ENCODE measurements around the gene MIF. TPM values are rescaled to one million over a fixed set of nuclear protein-coding genes. Genes with fewer than 3 reads are reported as not detected.

Gene MIF
- total RNA-seq, 1 donor from 2014 or later: 570 TPM

- peak overlapping the region; percentile 65 for H3K4me3 Mint-ChIP-seq
- DNase-seq (ENCODE audit: extremely low spot score, unreplicated experiment): no peak
- H3K27ac Mint-ChIP-seq: peak overlapping the region; percentile 96
- TF ChIP-seq CTCF (conservative IDR thresholded peaks at IDR 0.05): no peak
- peaks cover 6% of the 10 kb centered on the region for H3K4me1 Mint-ChIP-seq (ENCODE audit: unreplicated experiment)
- no peaks in the 10 kb centered on the region for H3K9me3 Mint-ChIP-seq
- H3K27me3 Mint-ChIP-seq: no peaks in the 10 kb centered on the region
- peaks cover 6% of the 10 kb centered on the region for H3K36me3 Mint-ChIP-seq
Measured at GRCh38 chr22:23892130-23892529, 2.1 kb upstream of the MIF start.

- Mint-ChIP-seq H3K36me3 (peaks cover 8% of the 10 kb centered on the region), H3K4me3 (peak overlapping the region; percentile 95), H3K4me1 (ENCODE audit: unreplicated experiment) (peaks cover 6% of the 10 kb centered on the region), H3K27me3 (no peaks in the 10 kb centered on the region), H3K27ac (peak overlapping the region; percentile 96), H3K9me3 (no peaks in the 10 kb centered on the region)
- no peak for TF ChIP-seq CTCF (conservative IDR thresholded peaks at IDR 0.05)
- no peak for DNase-seq (ENCODE audit: extremely low spot score, unreplicated experiment)
Measured at GRCh38 chr22:23892706-23893105, 1.5 kb upstream of the MIF start.

- H3K27ac Mint-ChIP-seq: peak overlapping the region; percentile 96
- no peak for TF ChIP-seq CTCF (conservative IDR thresholded peaks at IDR 0.05)
- H3K4me3 Mint-ChIP-seq: peak overlapping the region; percentile 95
- peaks cover 8% of the 10 kb centered on the region for H3K36me3 Mint-ChIP-seq
- DNase-seq (ENCODE audit: extremely low spot score, unreplicated experiment): no peak
- H3K4me1 Mint-ChIP-seq (ENCODE audit: unreplicated experiment): peaks cover 6% of the 10 kb centered on the region
- no peaks in the 10 kb centered on the region for H3K27me3 Mint-ChIP-seq
- H3K9me3 Mint-ChIP-seq: no peaks in the 10 kb centered on the region
Measured at GRCh38 chr22:23893121-23893944, 850 bp upstream of the MIF start.

DNA sequence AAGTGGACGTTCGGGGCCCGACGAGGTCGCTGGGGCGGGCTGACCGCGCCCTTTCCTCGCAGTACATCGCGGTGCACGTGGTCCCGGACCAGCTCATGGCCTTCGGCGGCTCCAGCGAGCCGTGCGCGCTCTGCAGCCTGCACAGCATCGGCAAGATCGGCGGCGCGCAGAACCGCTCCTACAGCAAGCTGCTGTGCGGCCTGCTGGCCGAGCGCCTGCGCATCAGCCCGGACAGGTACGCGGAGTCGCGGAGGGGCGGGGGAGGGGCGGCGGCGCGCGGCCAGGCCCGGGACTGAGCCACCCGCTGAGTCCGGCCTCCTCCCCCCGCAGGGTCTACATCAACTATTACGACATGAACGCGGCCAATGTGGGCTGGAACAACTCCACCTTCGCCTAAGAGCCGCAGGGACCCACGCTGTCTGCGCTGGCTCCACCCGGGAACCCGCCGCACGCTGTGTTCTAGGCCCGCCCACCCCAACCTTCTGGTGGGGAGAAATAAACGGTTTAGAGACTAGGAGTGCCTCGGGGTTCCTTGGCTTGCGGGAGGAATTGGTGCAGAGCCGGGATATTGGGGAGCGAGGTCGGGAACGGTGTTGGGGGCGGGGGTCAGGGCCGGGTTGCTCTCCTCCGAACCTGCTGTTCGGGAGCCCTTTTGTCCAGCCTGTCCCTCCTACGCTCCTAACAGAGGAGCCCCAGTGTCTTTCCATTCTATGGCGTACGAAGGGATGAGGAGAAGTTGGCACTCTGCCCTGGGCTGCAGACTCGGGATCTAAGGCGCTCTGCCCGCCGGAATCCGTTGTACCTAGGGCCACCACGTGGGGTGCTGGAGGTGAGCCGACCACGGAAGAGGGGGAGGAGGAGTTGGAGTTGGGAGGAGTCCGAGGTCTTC, 771 bp downstream of the MIF start:
- no peaks in the 10 kb centered on the region for H3K27me3 Mint-ChIP-seq
- peaks cover 6% of the 10 kb centered on the region for H3K4me1 Mint-ChIP-seq (ENCODE audit: unreplicated experiment)
- TF ChIP-seq CTCF (conservative IDR thresholded peaks at IDR 0.05): peak; percentile 67
- H3K27ac Mint-ChIP-seq: peak overlapping the region; percentile 96
- H3K36me3 Mint-ChIP-seq: peaks cover 15% of the 10 kb centered on the region
- H3K9me3 Mint-ChIP-seq: no peaks in the 10 kb centered on the region
- peak; percentile 86 for DNase-seq (ENCODE audit: extremely low spot score, unreplicated experiment)
- peak overlapping the region; percentile 95 for H3K4me3 Mint-ChIP-seq

DNA sequence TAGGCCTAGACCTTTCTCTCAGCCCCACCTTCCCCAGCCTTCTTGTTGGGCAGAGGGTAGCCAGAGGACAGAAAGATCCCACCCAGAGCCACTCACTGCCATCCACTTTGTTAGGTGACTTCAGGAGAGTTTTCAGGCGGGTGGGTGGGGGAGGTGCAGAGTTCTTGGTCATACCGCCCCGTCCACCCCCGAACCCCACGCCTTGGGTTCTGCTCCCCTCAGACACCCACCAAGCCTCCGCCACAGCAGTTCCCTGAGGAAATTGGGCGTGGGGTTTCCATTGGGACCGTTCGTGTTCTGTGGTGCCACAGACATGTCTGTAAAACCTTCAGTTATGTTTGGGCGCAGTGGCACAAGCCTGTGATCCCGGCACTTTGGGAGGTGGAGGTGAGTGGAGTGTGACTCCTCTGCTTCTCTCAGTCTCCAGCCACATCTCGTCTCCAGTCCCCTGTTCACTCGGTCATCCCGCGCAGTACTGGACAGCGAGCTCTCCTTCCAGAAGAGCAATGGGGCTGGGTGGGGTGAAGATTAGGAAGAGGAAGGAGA, 1.5 kb downstream of the MIF start:
- no peak for DNase-seq (ENCODE audit: extremely low spot score, unreplicated experiment)
- Mint-ChIP-seq H3K27me3 (no peaks in the 10 kb centered on the region), H3K36me3 (peaks cover 18% of the 10 kb centered on the region), H3K4me3 (peak overlapping the region; percentile 95), H3K9me3 (peaks cover 2% of the 10 kb centered on the region), H3K4me1 (ENCODE audit: unreplicated experiment) (peaks cover 6% of the 10 kb centered on the region), H3K27ac (peak overlapping the region; percentile 96)
- peak; percentile 14 for TF ChIP-seq CTCF (conservative IDR thresholded peaks at IDR 0.05)

Measured in type B pancreatic cell (in vitro differentiated cells).